NCI-H2196 treated with DMSO at 0.1 percent for 48 hours (cell line): Measurements from ENCODE around the gene SSRP1.
"Not testable (repeated sequence)": the region's sequence is repeated elsewhere in the genome, so short reads cannot be mapped to it uniquely, and the experiment has no call there.

ENCODE experiments used
- DNase-seq: peaks from one replicate; lab custom pipeline; 2025; ENCODE audit not compliant: unreplicated experiment; lab: John Stamatoyannopoulos, UW

SSRP1 gene

GRCh38 chr11:57303280-57303989 lies 32.3 kb downstream of the SSRP1 start:
- no peak for DNase-seq

GRCh38 chr11:57302489-57302888 lies 33.2 kb downstream of the SSRP1 start:
- DNase-seq = no peak

DNA sequence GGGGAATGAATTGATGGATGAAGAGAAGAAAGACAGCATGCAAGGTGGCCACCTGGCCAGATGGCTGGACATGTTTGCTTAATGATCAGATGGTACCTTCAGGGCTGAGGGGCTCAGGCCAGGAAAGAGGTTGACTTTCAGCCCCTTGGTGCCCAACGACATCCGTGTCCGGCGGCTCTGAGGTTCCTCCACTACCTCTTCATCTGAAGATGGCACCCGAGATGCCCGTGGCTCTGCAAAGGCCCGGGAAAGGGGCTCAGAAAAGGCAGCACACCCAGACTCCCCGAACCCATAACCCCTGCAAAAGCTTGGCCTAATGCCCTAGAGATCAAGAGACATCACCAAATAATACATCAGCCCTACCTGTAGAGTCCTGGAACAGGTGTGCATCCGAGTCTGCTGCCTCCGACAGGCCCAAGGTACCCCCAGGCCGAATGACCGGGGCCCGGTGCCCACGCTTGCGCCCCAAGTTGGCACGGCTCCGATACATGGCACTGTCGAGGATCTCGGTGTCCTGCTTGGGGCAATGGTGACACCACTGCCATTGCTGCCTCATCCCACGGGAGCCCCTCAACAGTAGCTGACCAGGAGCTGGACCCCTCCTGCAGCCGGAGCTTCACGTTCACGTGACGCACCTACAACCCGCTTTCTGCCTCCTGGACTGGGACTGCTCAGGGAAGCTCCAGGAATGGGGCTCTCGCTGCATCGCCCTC lies 33.8 kb downstream of the SSRP1 start:
- no peak for DNase-seq

DNA sequence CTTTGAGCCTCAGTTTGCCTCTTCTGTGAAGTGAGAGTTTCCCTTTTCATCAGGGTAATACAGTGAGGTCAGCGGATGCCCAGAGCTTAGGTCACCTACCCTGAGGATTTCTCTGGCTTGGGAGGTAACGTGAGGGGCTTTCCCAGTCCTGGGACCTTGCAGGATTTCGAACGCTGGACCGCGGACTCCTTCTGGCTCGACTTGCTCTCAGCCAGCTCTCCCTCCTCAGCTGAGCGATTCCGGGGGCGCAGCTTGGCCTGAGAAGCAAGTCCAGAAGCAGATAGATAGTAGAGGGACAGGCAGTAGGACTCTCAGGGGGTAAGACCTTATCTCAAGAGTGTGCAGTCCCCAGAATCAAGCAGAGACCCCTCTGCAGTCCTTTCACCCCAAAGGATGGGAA lies 34.9 kb downstream of the SSRP1 start:
- no peak for DNase-seq

GRCh38 chr11:57299150-57299737 lies 36.4 kb downstream of the SSRP1 start:
- DNase-seq = no peak

DNA sequence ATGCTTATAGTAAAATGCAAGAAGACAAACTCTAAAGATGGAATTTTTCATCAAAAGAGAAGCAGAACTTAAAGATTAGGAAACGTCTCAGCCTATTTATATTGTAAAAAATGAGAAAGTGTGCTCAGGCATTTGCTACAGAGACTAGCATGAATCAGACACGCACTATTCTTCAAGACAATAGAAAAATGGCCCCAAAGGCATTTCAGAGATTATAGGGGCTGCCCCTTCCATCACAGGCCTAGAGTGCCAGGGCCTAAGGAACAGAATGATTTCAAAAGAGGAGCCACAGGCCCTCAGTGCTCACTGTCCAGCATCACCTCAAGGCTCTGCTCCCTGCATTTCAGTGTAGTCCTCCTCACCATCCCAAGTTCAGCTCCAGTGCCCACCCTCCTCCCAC lies 38.5 kb downstream of the SSRP1 start:
- no peak for DNase-seq

GRCh38 chr11:57296205-57296604 lies 39.5 kb downstream of the SSRP1 start:
- DNase-seq = not testable (repeated sequence)

- DNase-seq = peak; percentile 23
These were observed 41.2 kb downstream of the SSRP1 start for GRCh38 chr11:57294225-57295131.

DNA sequence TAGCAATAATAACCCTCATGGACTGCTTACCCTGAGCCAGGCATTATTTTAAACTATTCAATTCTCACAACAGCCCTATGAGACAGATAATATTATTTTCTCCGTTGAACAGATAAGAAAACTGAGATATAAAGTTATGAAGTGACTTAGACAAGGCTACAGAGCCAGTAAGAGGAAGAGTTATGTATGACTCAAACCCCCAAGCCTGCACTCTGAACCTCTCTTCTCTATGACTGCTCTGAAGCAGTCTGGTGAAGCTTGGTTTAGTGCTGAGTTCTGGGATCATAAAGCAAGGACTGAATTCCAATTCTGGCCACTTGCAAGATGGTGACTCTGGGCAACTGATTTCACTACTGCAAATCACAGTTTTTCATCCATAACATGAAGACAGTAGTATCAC lies 45.4 kb downstream of the SSRP1 start:
- DNase-seq = no peak

- peak; percentile 21 for DNase-seq
These were observed 46.7 kb downstream of the SSRP1 start for GRCh38 chr11:57288771-57289579.

DNA sequence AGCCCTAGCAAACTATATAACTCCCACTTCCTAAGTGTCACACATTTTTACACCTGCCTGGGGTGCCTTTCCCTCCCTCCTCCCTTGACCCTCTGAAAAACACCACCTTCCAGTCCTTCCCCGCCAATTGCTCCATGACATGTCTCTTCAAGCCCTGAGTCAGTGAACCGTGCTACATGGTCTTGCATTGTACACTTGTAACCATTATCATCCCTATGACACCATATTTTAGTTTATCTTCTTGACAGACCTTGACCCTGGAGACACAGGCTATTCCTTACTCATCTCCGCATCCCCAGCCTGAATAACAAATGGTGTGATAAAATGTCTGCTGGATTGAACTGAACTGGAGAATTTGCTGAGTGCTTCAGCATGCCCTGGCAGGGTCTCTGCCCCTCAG lies 47.8 kb downstream of the SSRP1 start:
- no peak for DNase-seq

DNA sequence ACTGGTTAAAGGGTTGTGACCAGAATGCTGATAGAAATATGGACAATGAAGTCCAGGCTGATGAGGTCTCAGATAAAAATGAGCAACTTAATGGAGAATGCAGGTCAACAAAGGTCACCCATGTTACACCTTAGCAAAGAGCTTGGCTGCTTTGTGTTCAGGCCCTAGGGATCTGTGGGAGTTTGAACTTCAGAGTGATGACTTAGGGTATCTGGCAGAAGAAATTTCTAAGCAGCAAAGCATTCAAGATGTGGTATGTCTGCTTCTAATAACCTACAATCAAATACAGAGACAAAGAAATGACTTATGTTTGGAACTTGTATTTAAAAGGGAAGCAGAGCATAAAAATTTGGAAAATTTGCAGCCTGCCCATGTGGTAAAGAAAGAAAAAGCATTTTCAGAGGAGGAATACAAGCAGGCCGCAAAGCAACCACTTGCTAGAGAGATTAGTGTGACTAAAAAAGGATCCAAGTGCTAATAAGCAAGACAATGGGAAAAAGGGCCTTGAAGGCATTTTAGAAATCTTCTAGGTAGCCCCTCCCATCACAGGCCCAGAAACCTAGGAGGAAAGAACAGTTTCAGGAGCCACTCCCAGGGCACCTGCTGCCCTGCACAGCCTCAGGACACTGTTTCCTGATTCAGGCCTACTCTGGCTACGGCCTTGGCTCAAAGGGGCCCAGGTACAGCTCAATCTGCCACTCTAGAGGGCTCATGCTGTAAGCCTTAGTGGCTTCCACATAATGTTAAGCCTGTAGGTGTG lies 52.3 kb downstream of the SSRP1 start:
- DNase-seq = no peak

DNA sequence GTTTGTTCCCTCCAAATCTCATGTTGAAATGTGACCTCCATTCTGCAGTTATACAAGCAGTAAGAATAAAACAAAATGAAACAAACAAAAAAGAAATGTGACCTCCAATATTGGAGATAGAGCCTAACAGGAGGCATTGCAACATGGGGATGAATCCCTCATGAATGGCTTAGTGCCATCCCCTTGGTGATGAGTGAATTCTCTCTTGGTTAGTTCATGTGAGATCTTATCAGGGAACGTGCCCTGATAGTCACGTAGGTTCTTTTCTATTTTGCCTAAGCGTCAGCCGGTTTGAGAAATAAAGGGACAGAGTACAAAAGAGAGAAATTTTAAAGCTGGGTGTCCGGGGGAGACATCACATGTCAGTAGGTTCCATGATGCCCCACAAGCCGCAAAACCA lies 54.1 kb downstream of the SSRP1 start:
- DNase-seq = not testable (repeated sequence)

- no peak for DNase-seq
These were observed 56.6 kb downstream of the SSRP1 start for GRCh38 chr11:57279116-57279515.

- no peak for DNase-seq
These were observed 57.0 kb downstream of the SSRP1 start for GRCh38 chr11:57278721-57279095.

DNA sequence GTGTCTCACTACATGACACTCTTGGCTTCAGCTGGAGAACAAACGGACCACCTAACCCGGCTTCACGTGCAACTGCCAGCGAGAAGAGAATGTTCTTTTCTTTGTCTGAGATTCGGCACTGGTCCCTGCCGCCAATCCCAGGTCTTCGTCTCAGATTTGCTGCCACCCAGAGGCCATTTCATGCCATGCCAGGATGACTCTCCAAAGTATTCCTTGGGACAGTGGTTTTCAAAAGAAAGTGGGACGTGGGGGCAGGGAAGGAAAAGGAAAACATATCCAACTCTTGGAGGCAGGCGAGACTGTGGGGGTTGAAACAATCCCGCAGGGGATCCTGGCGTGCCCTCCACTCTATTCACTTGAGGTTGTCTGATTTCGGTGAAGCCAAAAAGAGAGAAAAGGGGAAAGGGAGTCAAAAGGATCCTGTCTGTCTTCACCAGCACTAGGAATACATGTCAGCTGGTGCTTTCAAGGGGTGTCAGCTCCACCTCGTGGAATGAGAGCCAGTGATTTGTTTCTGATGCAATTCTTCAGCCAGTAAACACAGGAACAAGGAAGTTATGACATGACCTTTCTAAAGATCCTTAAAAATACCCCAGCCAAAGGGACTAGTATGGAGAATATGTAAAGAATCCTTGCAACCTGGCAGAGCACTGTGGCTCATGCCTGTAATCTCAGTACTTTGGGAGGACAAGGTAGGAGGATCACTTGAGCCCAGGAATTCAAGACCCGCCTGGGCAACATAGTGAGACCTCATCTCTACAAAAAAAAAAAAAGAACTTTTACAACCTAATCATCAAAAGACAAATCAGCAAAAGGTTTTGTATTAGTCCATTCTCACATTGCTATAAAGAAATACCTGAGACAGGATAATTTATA lies 57.6 kb downstream of the SSRP1 start:
- DNase-seq = peak; percentile 34

DNA sequence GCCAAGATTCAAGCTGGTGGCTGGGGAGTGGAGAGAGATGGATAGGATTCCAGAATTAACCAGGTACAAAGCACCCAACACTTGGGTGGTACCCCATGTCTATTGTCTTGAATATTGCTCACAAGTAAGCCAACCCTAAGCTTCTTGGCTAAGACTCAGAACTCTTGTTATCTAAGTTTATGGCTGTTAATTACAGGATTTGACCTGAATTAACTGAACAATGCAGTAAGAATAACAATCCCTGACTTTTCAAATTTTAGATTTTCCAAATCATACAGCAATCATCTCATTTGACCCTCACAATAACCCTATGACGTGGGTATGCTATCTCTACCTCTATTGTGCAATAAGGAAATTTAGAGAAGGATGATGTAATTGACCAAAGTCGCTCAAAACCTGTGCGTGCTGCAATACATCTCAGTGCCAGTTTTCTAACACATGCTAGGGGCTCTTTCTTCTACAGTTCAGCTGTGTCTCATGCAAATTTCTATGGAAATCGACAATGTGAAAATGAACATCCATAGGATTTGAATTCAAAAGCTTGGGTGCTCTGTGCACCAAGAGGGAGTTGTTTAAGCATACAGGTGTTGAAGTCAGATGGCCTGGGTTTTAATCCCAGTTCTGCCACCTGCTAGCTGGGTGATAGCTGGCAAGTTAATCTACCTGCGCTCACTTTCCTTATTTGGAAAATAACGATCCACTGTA lies 58.6 kb downstream of the SSRP1 start:
- DNase-seq = no peak
